Activated T-helper 2 cell treated with anti-CD3 and anti-CD28 coated beads, Interferon-gamma antibody, Interleukin-2, Interleukin-4, amounts not matched to agents 10 μg/mL and 5 μg/mL and 100 μg/mL, durations not matched to agents 14 hours and 24 hours and 36 hours (primary cell): ENCODE measurements around the gene SPATA6. TPM values are rescaled to one million over a fixed set of nuclear protein-coding genes. Genes with fewer than 3 reads are reported as not detected.

Experiments
- DNase-seq: peaks from one replicate; pipeline ENCODE4 v3.0.0; 2021; ENCODE audit warnings: low spot score
- H3K27ac Mint-ChIP-seq: one replicate; pipeline ENCODE4 v1.8.0; 2021; ENCODE audit warnings: mixed read lengths
- H3K27me3 Mint-ChIP-seq: one replicate; pipeline ENCODE4 v1.8.0; 2021; ENCODE audit warnings: low read depth, mixed read lengths
- H3K36me3 Mint-ChIP-seq: one replicate; pipeline ENCODE4 v1.8.0; 2021; ENCODE audit warnings: low read depth, mixed read lengths
- H3K4me1 Mint-ChIP-seq: one replicate; pipeline ENCODE4 v1.8.0; 2021; ENCODE audit warnings: low read depth, mixed read lengths
- H3K4me3 Mint-ChIP-seq: one replicate; pipeline ENCODE4 v1.8.0; 2021; ENCODE audit warnings: low read depth, mild to moderate bottlenecking, moderate library complexity, mixed read lengths
- H3K9me3 Mint-ChIP-seq: one replicate; pipeline ENCODE4 v1.8.0; 2021; ENCODE audit warnings: mixed read lengths
- intact Hi-C: fragments of 100-400 bp; cut with micrococcal nuclease; formaldehyde crosslinking; loops from one replicate; pipeline ENCODE4 v1.15.1; 2023
- total RNA-seq: library from RNA; stranded (reverse); gene quantifications from 2 replicates; pipeline ENCODE4 v1.2.3, GENCODE V29; 2022

Gene SPATA6
- total RNA-seq, 1 donor from 2014 or later, result 1.4 TPM

GRCh38 chr1:48251821-48252220 lies 220.2 kb downstream of the SPATA6 start:
- H3K9me3 Mint-ChIP-seq, result no peaks in the 10 kb centered on the region

GRCh38 chr1:48251323-48251722 lies 220.7 kb downstream of the SPATA6 start:
- peaks cover 9% of the 10 kb centered on the region for H3K27me3 Mint-ChIP-seq
- no peaks in the 10 kb centered on the region for H3K9me3 Mint-ChIP-seq
- no peaks in the 10 kb centered on the region for H3K4me1 Mint-ChIP-seq
- DNase-seq, result no peak
- no peak overlapping the region for H3K27ac Mint-ChIP-seq
- H3K4me3 Mint-ChIP-seq, result no peak overlapping the region
- intact Hi-C loops, result no loop called here
- no peaks in the 10 kb centered on the region for H3K36me3 Mint-ChIP-seq

More at GRCh38 chr1:48251821-48252220, 220.2 kb downstream of the SPATA6 start:
- Mint-ChIP-seq H3K27me3 (peaks cover 10% of the 10 kb centered on the region), H3K36me3 (no peaks in the 10 kb centered on the region), H3K27ac (no peak overlapping the region), H3K4me3 (no peak overlapping the region), H3K4me1 (no peaks in the 10 kb centered on the region)
- intact Hi-C loops, result no loop called here
- no peak for DNase-seq

- intact Hi-C loops, result no loop called here
- DNase-seq, result no peak
- H3K36me3 Mint-ChIP-seq, result no peaks in the 10 kb centered on the region
Observed at GRCh38 chr1:48250572-48250971, 221.4 kb downstream of the SPATA6 start.

GRCh38 chr1:48249868-48250267 lies 222.1 kb downstream of the SPATA6 start:
- Mint-ChIP-seq H3K27me3 (no peaks in the 10 kb centered on the region), H3K27ac (no peak overlapping the region), H3K4me1 (no peaks in the 10 kb centered on the region), H3K36me3 (no peaks in the 10 kb centered on the region), H3K9me3 (no peaks in the 10 kb centered on the region), H3K4me3 (no peak overlapping the region)
- intact Hi-C loops, result no loop called here
- no peak for DNase-seq

More at GRCh38 chr1:48250572-48250971, 221.4 kb downstream of the SPATA6 start:
- H3K27me3 Mint-ChIP-seq, result peaks cover 3% of the 10 kb centered on the region
- H3K4me3 Mint-ChIP-seq, result no peak overlapping the region
- no peaks in the 10 kb centered on the region for H3K9me3 Mint-ChIP-seq
- no peak overlapping the region for H3K27ac Mint-ChIP-seq
- H3K4me1 Mint-ChIP-seq, result no peaks in the 10 kb centered on the region

GRCh38 chr1:48248356-48248755 lies 223.6 kb downstream of the SPATA6 start:
- Mint-ChIP-seq H3K4me3 (no peak overlapping the region), H3K27ac (no peak overlapping the region), H3K9me3 (no peaks in the 10 kb centered on the region), H3K36me3 (no peaks in the 10 kb centered on the region), H3K27me3 (no peaks in the 10 kb centered on the region), H3K4me1 (no peaks in the 10 kb centered on the region)
- no peak for DNase-seq
- intact Hi-C loops, result no loop called here

- DNase-seq, result no peak
- Mint-ChIP-seq H3K27ac (no peak overlapping the region), H3K4me3 (no peak overlapping the region), H3K27me3 (no peaks in the 10 kb centered on the region), H3K36me3 (no peaks in the 10 kb centered on the region), H3K9me3 (no peaks in the 10 kb centered on the region), H3K4me1 (no peaks in the 10 kb centered on the region)
- intact Hi-C loops, result no loop called here
Observed at GRCh38 chr1:48246727-48247126, 225.3 kb downstream of the SPATA6 start.

Other genes with a start within 250 kb of the SPATA6 start
- not detected in 2 replicates for gene SLC5A9, start 249.5 kb downstream of the SPATA6 start, total RNA-seq